AG20443 (cell line): ENCODE results near the gene GLRA1.

Experiments used
- DNase-seq: peaks from one replicate; pipeline ENCODE4 v3.0.0; 2012; ENCODE audit warnings: low spot score, mixed read lengths

GLRA1 gene

DNA sequence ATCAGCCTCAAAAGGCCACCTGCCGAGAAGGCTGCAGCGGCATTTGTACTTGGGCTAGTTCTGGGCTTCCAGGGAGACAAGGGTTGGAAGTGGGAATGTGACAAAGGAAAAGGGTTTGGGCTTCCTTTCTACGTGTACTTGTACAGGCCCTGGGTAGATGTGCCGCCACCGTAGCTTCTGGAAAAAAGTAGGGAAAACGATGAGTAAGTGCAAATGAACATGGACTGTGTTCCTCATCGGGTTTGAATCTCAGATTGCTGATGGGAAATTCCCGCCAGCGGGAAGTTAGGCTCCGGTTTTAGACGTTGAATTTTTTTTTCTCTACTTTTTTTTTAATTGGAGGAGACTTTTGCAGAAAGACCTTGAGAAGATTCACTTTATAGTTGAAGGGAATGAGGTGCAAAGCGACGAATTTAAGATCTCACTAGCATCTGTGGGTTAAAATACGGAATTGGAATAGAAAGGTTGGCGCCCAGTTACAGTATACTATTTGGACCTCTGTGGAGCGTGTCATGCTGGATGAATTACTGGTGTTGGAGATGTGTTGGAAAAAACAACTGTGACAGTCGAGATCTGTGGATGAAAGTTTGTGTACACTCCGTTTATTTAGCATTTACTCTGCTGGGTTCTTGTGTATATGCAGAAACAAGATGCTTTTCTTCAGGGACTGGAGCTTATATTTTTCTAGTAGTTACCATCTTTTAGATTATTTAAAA is 151.6 kb downstream of the GLRA1 start:
- peak; percentile 34 for DNase-seq
